GM18526 (cell line): ENCODE measurements around the gene LAMTOR4.

Experiments used
- POLR2A ChIP-seq: IDR thresholded peaks from 3 replicates; pipeline ENCODE4 v1.6.1; 2011; ENCODE audit not compliant: insufficient read length; ENCODE audit errors: extremely low read depth

The LAMTOR4 gene

DNA sequence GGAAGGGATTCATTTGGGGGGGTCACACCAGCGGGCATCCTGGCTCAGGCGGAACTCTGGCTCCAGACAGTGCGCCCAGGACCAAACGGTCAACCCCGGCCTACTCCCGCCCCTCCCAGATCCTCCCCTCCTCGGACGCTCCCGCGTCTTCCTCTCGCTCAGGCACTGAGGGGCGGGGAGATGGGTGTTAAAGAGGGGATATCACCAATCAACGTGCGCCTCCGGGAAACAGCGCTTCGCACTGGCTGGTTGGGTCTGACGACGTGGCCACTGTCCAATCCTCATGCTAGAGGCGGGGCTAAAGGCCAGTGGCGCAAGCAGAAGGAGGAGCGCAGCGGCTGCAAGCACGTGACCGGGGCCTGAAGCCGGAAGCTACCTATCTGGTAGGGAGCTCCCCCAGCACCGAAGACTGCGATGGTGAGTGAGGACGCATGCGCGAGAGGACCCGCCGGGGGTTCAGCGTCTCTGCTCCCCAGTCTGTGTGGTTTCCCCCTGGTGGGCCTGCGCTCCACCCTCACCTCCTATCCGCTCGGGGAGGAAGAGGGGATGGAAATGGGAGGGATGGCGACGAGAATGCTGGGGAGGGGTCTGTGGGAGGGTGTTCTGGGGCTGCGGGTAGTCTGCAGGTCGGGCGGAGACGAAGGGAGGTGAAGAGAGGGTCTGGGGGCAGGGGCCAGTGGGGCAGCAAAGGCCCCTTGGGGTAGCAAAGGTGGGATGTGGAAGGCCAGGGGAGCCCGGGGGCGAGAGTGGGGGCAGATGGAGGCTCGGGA lies at the start of gene LAMTOR4:
Gene LAMTOR4 (plus strand): TSS at position 360 of the 770 bp plus-strand sequence. CDS start 55 bp downstream, at position 415.
- TF ChIP-seq POLR2A, result peak; percentile 85

DNA sequence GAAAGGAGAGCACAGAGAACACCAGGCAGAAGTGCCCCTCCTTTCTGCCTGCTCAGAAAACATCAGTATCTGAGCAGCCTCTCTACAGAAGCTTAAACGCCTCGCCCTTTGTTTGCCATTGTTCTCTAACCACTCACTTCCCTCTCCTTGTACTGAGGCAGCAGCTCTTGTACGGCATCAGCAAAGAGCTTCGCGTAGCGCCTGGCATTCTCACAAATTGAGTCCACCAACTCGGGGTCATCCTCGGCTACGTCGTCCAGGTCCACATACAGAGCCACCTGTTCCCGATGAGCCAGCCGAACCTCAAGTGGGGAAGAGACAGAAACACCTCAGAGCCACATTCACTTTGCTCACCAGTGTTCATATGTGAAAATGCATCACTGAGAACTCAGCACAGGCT lies 49.3 kb upstream of the LAMTOR4 start:
- no peak for TF ChIP-seq POLR2A

DNA sequence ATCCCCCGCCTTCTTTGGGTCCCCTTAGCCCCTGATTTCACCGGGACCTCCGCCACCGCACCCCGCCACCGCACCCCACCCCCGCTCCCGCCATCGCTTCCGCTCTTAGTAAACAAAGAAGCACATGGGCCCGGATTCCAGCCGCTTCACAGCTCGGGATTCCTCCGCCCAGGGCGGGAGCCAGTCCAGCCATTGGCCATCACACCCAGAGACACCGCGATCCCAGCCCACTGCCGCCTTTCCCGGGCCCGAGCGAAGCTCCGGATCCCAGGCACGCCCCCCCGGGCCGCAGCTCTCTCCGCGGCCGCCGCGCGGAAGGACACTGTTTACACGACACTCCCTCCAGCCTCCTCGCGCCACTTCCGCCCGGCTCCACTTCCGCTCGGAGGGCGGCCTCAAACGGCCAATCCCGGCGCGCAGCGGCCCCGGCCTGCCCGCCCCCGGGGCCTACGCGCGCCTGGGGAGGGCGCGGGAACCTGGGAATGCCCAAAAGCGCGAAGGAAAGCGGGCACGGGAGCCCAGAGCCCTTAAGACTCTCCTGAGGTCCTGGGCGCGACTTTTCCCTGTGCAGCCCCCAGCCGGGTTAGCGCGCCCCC lies 48.2 kb upstream of the LAMTOR4 start:
- no peak for TF ChIP-seq POLR2A

- TF ChIP-seq POLR2A, result peak; percentile 78
Measured at GRCh38 chr7:100101016-100101862, 47.5 kb upstream of the LAMTOR4 start, which contains the start of the genes AP4M1 and MCM7. Gene AP4M1, plus strand, starts transcription at chr7:100101643. Its CDS starts 72 bp downstream, at chr7:100101715. Gene MCM7, minus strand, starts transcription at chr7:100101397. Its CDS starts 103 bp downstream, at chr7:100101294.

- no peak for TF ChIP-seq POLR2A
Measured at GRCh38 chr7:100102950-100103840, 45.5 kb upstream of the LAMTOR4 start.

- TF ChIP-seq POLR2A, result no peak
Measured at GRCh38 chr7:100105534-100105933, 43.2 kb upstream of the LAMTOR4 start.

DNA sequence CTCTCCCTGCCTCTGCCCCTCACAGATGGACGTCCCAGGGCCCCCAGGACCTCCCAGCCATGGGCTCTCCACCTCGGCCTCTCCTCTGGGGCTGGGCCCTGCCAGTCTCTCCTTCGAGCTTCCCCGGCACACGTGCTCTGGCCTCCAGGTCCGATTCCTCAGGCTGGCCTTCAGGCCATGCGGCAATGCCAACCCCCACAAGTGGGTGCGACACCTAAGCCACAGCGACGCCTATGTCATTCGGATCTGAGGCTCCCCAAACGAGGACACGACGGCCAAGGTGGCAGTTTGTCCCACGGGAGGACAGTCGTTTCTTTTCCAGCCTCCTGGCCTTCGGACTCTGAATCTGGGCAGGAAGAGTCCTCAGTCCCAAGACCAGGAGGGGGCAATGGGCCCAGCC lies 42.1 kb upstream of the LAMTOR4 start:
- TF ChIP-seq POLR2A, result no peak

- no peak for TF ChIP-seq POLR2A
Measured at GRCh38 chr7:100107125-100107737, 41.5 kb upstream of the LAMTOR4 start.

GRCh38 chr7:100107890-100108289 lies 40.8 kb upstream of the LAMTOR4 start:
- TF ChIP-seq POLR2A, result no peak

- TF ChIP-seq POLR2A, result no peak
Measured at GRCh38 chr7:100109521-100110163, 39.1 kb upstream of the LAMTOR4 start.

- no peak for TF ChIP-seq POLR2A
Measured at GRCh38 chr7:100111156-100111555, 37.6 kb upstream of the LAMTOR4 start.

GRCh38 chr7:100111914-100112313 lies 36.8 kb upstream of the LAMTOR4 start:
- TF ChIP-seq POLR2A, result no peak

DNA sequence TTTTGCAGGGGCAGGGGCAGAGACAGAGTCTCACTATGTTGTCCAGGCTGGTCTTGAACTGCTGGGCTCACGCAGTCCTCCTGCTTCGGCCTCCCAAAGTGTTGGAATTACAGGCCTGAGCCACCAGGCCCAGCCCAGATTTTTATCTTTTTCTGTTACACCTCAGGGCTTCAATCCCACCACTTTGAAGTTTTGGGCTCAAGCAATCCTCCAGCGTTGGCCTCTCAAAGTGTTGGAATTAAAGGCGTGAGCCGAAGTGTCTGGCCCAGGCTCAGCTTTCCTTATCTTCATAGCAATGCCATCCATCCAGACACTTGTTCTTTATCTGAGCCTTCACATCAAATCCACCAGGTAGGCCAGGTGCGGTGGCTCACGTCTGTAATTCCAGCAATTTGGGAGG lies 33.7 kb upstream of the LAMTOR4 start:
- TF ChIP-seq POLR2A, result no peak
